Adrenal gland (tissue), 12 donors: ENCODE results near the gene DDX20. TPM values are rescaled to one million over a fixed set of nuclear protein-coding genes. Genes with fewer than 3 reads are reported as not detected.
"Not testable (repeated sequence)": the region's sequence is repeated elsewhere in the genome, so short reads cannot be mapped to it uniquely, and the experiment has no call there.

Source experiments
- DNase-seq, 7 donors: peaks; one replicate each; pipeline ENCODE4 v3.0.0-alpha.2; 2019 to 2020
- H3K27ac ChIP-seq, 5 donors: fragments of 200-600 bp; sonication (generic) in 4 of 5; 1 replicate in 3 of 5; 2 replicates in 2 of 5; pipeline versions ENCODE4 v1.5.1 to v1.8.0; 2016 to 2020; ENCODE audit warnings: mild to moderate bottlenecking in 1 of 5
- H3K27me3 ChIP-seq: fragments of 200-600 bp; 2 replicates; pipeline ENCODE4 v1.8.0; 2021
- H3K36me3 ChIP-seq, 2 donors: fragments of 200-600 bp; replicated peaks in 1 of 2; 1 replicate in 1 of 2; 2 replicates in 1 of 2; pipeline versions ENCODE4 v1.5.1 to v1.8.0; 2018 to 2022
- H3K4me1 ChIP-seq, 2 donors: fragments of 200-600 bp; replicated peaks in 1 of 2; 1 replicate in 1 of 2; 2 replicates in 1 of 2; pipeline versions ENCODE4 v1.5.1 to v1.8.0; 2018 to 2021
- H3K4me3 ChIP-seq, 4 donors: fragments of 200-600 bp; sonication (generic) in 3 of 4; one replicate each; pipeline ENCODE4 v1.5.1; 2016 to 2018
- H3K9me3 ChIP-seq, 3 donors: fragments of 200-600 bp; sonication (generic) in 1 of 3; replicated peaks in 1 of 3; 1 replicate in 2 of 3; 2 replicates in 1 of 3; pipeline versions ENCODE4 v1.5.1 to v1.8.0; 2016 to 2021
- POLR2A ChIP-seq, 2 donors: fragments of 450-650 bp; IDR thresholded peaks; one replicate each; pipeline ENCODE4 v1.6.1; 2017; ENCODE audit warnings: antibody characterized with exemption in 2 of 2, mild to moderate bottlenecking in 2 of 2, moderate library complexity in 1 of 2
- WGBS, 4 donors: extraction: QIAGEN DNeasy Blood & Tissue Kit in 2 of 4; methylation state at CpG; one replicate each; pipeline versions ENCODE4 v1.1.5 to v1.1.7; 2013 to 2017; 5-methylcytosine and 5-hydroxymethylcytosine counted together
- intact Hi-C, 2 donors: fragments of 100-400 bp; cut with DNase I; formaldehyde crosslinking; loops; one replicate each; pipeline versions ENCODE4 v1.14.1 to v1.15.0; 2022 to 2023
- polyA plus RNA-seq, 3 donors: library from polyadenylated mRNA; stranded (reverse); fragments of 200-250 nt in 2 of 3; fragments of 350-450 nt in 1 of 3; fragmentation: Illumina TruSeq in 1 of 3; extraction: RNeasy Lipid Tissue Mini Kit (QIAGEN cat#74804) in 1 of 3; gene quantifications; one replicate each; pipeline ENCODE4 v1.2.3, GENCODE V29; 2013 to 2014
- total RNA-seq, 9 donors: library from RNA; depleted of rRNA in 4 of 9; stranded (reverse); fragments of >200 nt in 4 of 9; fragments of 120-200 nt in 1 of 9; fragmentation: NEBNext Ultra II Directional in 1 of 9; extraction: Animal tissue kit (Norgen Biotek cat#: 25700) in 1 of 9; gene quantifications; one replicate each; pipeline versions ENCODE4 v1.1.0 to v1.2.4, GENCODE V29; 2013 to 2023
- TF ChIP-seq, protein P1 (sequence below), 6 experiments: fragments of 450-650 bp in 4 of 6; fragments of 200-600 bp in 2 of 6; sonication (generic) in 1 of 6; IDR thresholded peaks; 1 replicate in 5 of 6; 2 replicates in 1 of 6; pipeline versions ENCODE4 v1.5.1 to v1.8.0; 2016 to 2021; ENCODE audit warnings: antibody characterized with exemption in 6 of 6, mild to moderate bottlenecking in 2 of 6, moderate library complexity in 1 of 6
- donor health status: healthy with polysubstance abuse.
- donor health status: Bipolar disorder and iron deficiency.
- donor health status: DM: yes; HTN: yes; CAD: no.
- donor health status: DM: no; HTN: no; CAD: no.
- donor health status: DM: no; HTN: no; CAD: no.
- donor health status: DM: yes; HTN: yes; CAD: no.

Gene DDX20
- total and polyA plus RNA-seq, 12 donors: 6.2 to 19.9 (median 11.6) TPM

DNA sequence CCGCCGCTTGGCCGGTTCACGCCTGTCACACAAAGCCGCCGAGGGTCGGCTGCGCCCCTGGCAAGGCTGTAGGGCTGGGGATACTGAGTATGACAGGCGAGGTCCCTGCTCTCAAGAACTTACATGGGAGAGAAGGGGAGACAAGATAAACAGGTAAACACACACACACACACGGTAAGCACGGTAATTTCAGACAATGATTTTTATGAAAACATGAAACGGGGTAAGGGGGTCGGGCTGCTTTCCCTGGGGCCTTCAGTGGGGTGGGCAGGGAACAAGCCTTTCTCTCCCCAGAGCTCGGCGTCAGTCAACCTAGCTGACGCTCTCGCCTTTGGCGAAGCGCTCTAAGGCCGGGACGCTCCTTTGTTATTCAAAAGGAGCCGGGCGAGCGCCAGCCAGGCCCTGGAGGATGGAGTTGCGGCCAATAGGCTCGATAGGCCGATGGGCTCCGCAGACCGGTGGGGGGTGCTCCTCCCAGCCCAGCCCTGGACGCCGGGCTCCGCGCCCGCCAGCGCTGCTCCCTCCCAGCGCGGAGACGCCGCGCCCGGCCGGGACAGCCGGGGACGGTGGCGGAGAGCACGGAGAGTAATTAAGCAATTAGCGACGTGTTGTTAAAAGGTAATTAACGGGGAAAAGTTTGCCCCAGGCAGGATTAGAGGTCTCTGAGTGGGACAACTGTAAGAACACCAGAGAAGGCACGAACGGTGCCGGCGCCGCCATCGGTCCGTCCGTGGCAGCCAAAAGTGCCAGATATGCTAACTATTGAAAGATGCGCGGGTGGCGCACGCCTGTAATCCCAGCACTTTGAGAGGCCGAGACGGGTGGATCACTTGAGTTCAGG, 15.6 kb upstream of the DDX20 start:
- TF ChIP-seq POLR2A (IDR thresholded peaks at IDR 0.05): no peak
- TF ChIP-seq, protein P1, sequence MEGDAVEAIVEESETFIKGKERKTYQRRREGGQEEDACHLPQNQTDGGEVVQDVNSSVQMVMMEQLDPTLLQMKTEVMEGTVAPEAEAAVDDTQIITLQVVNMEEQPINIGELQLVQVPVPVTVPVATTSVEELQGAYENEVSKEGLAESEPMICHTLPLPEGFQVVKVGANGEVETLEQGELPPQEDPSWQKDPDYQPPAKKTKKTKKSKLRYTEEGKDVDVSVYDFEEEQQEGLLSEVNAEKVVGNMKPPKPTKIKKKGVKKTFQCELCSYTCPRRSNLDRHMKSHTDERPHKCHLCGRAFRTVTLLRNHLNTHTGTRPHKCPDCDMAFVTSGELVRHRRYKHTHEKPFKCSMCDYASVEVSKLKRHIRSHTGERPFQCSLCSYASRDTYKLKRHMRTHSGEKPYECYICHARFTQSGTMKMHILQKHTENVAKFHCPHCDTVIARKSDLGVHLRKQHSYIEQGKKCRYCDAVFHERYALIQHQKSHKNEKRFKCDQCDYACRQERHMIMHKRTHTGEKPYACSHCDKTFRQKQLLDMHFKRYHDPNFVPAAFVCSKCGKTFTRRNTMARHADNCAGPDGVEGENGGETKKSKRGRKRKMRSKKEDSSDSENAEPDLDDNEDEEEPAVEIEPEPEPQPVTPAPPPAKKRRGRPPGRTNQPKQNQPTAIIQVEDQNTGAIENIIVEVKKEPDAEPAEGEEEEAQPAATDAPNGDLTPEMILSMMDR (IDR thresholded peaks at IDR 0.05): no peak
- peak overlapping the region in 2 of 4 donors; percentile 65 to 69 for H3K4me3 ChIP-seq
- no peaks in the 10 kb centered on the region for H3K27me3 ChIP-seq
- H3K27ac ChIP-seq: peak overlapping the region in 3 of 5 donors; percentile 75 to 86 (median 85)
- peak; percentile 56 to 81 (median 73) for DNase-seq
- intact Hi-C loops: no loop called here
- H3K9me3 ChIP-seq: no peaks in the 10 kb centered on the region
- H3K36me3 ChIP-seq: no peaks in the 10 kb centered on the region
- peaks cover 18 to 30% of the 10 kb centered on the region in 2 donors for H3K4me1 ChIP-seq
- WGBS, 4 donors: 1% methylated on average over 33 to 63 of the region's 63 CpGs

DNA sequence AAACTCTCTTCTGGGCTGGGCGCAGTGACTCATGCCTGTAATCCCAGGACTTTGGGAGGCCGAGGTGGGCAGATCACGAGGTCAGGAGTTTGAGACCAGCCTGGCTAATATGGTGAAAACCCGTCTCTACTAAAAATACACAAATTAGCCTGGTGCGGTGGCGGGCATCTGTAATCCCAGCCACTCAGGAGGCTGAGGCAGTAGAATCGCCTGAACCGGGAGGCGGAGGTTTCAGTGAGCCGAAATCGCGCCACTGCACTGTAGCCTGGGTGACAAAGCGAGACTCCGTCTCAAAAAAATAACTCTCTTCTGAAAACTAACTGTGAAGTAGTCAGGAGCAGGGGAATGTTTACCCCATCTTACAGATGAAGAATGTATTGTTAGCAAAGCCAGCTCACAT, 13.4 kb upstream of the DDX20 start:
- H3K4me3 ChIP-seq, H3K9me3 ChIP-seq, H3K27ac ChIP-seq, H3K27me3 ChIP-seq, H3K36me3 ChIP-seq, intact Hi-C loops, DNase-seq: not testable (repeated sequence)
- 94 to 96% (median 94%) methylated on average over 14 of the region's 14 CpGs for WGBS, 4 donors
- peaks cover 18 to 19% of the 10 kb centered on the region in 2 donors for H3K4me1 ChIP-seq

DNA sequence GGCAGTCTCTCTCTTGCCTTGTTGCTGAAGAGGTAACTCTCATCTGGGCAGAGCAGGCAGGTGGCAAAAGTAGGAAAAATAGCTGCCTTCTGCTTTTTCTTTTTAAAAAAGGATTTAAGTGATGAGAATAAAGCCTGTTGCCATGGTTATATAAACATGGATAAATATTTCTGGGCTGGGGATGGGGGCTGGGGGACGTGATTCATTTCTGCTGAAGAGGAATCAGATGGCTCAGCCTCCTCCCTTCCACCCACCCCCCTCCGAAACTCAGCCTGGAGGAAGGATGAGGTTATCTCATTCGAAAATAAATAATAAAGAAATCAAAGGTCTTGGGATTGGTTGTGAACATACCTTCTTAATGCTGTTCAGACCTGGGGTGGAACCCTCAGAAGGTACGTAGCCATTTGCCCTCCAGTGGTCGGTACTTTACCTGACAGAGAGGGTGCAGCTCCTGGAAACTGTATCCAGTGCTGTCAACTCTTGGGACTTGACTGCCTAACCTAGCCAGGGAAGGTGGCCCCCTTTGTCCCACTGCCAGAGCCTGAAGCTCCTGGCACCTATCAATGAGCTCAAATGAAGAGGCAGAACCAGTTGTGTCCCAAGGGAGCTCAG, 12.7 kb upstream of the DDX20 start:
- DNase-seq: no peak
- 70 to 77% (median 76%) methylated on average over 5 of the region's 5 CpGs for WGBS, 4 donors
- H3K27ac ChIP-seq: no peak overlapping the region

DNA sequence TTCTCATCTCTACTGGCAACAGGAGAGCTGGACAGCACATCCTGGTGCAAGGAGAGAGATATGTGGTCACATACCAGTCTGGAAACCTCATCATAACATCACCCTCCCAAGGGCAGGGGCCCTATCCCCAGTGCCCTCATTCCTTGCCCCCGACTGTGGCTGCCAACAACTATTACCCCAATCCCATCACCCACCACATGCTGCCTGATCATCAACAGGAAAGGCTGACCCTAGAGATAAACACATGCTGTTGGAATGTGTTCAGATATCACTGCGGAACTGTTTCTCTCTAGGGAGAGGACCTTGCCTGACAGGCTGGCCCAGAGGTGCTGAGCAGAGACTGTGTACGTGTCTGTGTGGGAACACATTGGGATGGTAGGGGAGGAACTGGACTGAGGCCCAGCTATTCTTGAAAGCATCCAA, 12.0 kb upstream of the DDX20 start:
- Histone ChIP-seq H3K36me3 (no peaks in the 10 kb centered on the region), H3K27me3 (no peaks in the 10 kb centered on the region), H3K4me3 (no peak overlapping the region), H3K4me1 (peaks cover 5 to 15% of the 10 kb centered on the region in 2 donors), H3K9me3 (no peaks in the 10 kb centered on the region), H3K27ac (no peak overlapping the region)
- TF ChIP-seq, protein P1 (IDR thresholded peaks at IDR 0.05): no peak
- TF ChIP-seq POLR2A (IDR thresholded peaks at IDR 0.05): no peak
- 54 to 95% (median 62%) methylated on average over 2 to 3 of the region's 3 CpGs for WGBS, 4 donors
- intact Hi-C loops: no loop called here
- DNase-seq: peak in 1 of 7 donors; percentile 8

More for the DNA sequence above, 12.7 kb upstream of the DDX20 start:
- H3K27me3 ChIP-seq: no peaks in the 10 kb centered on the region
- H3K4me3 ChIP-seq: no peak overlapping the region
- TF ChIP-seq POLR2A (IDR thresholded peaks at IDR 0.05): no peak
- TF ChIP-seq, protein P1 (IDR thresholded peaks at IDR 0.05): no peak
- H3K9me3 ChIP-seq: no peaks in the 10 kb centered on the region
- no peaks in the 10 kb centered on the region for H3K36me3 ChIP-seq
- intact Hi-C loops: no loop called here
- H3K4me1 ChIP-seq: peaks cover 11 to 17% of the 10 kb centered on the region in 2 donors
